Activated T-helper 9 cell treated with anti-CD3 and anti-CD28 coated beads, Interleukin-2, amount 50 U/mL, for 16 hours (primary cell): ENCODE data around the gene SLC4A2.

Experiments used
- DNase-seq: peaks from one replicate; pipeline ENCODE4 v3.0.0-alpha.2; 2020; ENCODE audit warnings: low read depth

The SLC4A2 gene

GRCh38 chr7:151062399-151063211 lies 3.2 kb downstream of the SLC4A2 start:
- DNase-seq, result no peak

DNA sequence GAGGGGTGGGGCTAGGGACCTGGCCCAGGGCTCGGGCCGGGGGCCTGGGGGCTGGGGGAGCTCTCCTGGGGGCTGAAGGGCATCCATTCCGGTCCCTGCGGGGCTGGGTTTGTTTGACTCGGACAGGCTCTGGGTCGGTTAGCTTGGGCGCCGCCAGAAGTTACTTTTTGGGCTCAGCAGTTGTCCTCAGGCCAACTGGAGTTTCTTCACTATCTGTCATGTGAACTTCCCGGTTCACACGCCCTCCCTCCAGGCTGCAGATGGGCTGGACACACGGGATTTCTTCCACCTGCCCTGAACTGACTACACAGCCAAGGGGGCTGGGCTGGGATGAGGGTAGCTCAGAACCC lies 3.8 kb downstream of the SLC4A2 start:
- DNase-seq, result no peak

DNA sequence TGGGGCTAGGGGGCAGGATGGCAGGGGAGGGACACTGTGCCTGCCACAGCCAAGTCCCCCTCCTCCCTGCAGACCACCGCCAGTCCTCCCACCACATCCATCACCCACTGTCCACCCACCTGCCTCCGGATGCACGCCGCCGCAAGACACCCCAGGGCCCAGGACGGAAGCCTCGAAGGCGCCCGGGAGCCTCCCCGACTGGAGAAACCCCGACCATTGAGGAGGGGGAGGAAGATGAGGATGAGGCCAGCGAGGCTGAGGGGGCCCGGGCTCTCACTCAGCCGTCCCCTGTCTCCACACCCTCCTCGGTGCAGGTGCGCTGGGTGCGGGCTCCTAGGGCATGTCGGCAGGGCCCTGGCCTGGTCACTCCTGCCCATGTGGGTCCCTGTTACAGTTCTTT lies 5.1 kb downstream of the SLC4A2 start:
- DNase-seq, result no peak

GRCh38 chr7:151064993-151065392 lies 5.6 kb downstream of the SLC4A2 start:
- no peak for DNase-seq

- no peak for DNase-seq
These were observed 6.1 kb downstream of the SLC4A2 start for GRCh38 chr7:151065516-151065915.

DNA sequence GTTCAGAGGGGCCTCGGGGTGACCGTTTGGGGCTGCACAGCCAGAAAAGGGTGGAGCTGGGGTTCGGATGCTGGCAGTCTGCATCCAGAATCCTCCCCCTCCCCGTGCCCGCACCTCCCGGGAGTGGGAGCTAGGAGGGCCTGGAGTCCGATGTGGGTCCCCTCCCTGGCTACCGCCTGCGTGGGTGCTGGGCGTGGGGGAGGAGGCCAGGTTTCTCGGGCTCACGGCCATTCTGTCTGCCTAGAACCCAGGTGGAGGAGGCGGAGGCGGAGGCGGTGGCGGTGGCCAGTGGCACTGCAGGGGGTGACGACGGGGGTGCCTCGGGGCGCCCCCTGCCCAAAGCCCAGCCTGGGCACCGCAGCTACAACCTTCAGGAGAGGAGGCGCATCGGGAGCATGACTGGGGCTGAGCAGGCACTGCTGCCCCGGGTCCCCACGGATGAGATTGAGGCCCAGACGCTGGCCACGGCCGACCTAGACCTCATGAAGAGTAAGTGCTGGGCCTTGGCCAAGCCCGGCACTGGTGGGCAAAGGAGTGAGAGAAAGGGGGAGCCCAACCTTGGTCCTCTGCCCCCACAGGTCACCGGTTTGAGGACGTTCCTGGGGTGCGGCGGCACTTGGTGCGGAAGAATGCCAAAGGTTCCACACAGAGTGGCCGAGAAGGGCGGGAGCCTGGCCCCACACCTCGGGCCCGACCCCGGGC lies 7.0 kb downstream of the SLC4A2 start:
- no peak for DNase-seq

GRCh38 chr7:151068069-151068773 lies 8.8 kb downstream of the SLC4A2 start:
- no peak for DNase-seq

DNA sequence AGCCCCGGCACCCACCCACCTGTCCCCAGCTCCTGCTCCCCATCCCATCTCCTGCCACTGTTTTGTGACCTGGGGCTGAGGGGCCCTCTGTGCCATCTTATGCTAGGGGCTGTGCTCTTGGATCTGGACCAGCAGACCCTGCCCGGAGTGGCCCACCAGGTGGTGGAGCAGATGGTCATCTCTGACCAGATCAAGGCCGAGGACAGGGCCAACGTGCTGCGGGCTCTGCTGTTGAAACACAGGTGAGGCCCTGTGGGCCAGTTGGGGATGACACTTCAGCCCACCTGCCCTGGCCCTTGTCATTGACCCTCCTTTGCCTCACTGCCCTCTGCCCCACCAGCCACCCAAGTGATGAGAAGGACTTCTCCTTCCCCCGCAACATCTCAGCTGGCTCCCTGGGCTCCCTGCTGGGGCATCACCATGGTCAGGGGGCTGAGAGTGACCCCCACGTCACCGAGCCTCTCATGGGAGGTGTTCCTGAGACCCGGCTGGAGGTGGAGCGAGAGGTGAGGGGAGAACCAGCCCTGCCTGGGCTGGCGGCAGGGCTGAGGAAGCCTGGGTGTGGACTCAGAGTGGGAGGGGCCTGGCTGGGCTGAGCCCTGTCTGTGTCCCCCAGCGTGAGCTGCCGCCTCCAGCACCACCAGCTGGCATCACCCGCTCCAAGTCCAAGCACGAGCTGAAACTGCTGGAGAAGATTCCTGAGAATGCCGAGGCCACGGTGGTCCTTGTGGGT lies 10.6 kb downstream of the SLC4A2 start:
- no peak for DNase-seq

DNA sequence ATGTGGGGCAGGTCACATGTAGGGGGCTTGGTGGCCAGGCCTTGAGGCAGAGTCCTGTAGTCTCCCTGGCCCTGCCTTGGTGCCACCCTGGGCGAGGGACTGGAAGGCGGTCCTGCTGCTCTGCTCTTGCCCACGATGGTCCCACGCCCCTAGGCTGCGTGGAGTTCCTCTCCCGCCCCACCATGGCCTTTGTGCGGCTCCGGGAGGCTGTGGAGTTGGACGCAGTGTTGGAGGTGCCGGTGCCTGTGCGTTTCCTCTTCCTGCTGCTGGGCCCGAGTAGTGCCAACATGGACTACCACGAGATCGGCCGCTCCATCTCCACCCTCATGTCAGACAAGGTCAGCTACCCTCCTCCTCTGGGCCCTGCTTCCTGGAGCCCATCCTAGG lies 11.2 kb downstream of the SLC4A2 start:
- no peak for DNase-seq

DNA sequence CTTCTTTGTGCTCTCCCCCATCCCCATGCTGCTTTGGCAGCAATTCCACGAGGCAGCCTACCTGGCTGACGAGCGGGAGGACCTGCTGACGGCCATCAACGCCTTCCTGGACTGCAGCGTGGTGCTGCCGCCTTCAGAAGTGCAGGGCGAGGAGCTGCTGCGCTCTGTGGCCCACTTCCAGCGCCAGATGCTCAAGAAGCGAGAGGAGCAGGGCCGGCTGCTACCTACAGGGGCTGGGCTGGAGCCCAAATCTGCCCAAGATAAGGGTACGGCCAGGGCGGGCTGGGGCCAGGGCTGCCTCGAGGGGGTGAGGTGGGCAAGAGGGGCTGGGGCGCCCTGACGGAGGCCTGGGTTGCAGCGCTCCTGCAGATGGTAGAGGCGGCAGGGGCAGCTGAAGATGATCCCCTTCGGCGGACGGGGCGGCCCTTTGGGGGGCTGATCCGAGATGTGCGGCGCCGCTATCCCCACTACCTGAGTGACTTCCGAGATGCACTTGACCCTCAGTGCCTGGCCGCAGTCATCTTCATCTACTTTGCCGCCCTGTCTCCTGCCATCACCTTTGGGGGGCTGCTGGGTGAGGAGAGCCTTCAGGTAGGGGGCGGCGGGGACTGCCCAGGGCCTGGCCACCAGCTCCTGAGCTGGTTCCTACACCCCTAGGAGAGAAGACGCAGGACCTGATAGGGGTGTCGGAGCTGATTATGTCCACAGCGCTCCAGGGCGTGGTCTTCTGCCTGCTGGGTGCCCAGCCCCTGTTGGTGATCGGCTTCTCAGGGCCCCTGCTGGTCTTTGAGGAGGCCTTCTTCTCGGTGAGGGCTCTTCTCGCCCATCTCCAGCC lies 11.9 kb downstream of the SLC4A2 start:
- no peak for DNase-seq

GRCh38 chr7:151073990-151074389 lies 14.6 kb downstream of the SLC4A2 start:
- DNase-seq, result no peak

DNA sequence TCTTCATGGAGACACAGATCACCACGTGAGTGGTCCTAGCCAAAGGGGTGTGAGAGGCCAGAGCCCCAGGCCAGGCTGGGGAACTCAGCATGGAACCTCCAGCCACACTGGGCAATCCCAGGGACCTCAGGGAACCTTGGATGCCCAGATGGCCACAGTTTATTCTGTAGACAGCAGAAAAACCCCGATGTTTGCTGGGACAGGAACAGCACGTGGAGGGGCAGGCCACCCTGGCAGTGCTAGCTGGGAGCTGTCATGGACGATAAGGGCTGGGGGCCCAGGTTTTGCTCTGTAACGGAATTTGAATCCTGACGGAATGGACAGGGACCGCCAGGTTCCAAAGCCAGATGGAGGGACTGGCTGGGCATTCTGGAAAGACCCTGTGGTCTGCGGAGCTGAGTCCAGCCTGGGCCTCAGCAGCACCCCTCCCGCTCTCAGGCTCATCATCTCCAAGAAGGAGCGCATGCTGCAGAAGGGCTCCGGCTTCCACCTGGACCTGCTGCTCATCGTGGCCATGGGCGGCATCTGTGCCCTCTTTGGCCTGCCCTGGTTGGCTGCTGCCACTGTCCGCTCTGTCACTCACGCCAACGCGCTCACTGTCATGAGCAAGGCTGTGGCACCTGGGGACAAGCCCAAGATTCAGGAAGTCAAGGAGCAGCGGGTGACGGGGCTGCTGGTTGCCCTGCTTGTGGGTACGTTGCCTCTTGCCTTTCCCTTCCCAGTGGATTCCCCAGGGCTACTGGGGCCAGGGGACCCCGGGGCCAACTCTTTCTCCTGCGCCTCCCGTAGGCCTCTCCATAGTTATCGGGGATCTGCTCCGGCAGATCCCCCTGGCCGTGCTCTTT lies 15.7 kb downstream of the SLC4A2 start:
- DNase-seq, result no peak

- DNase-seq, result no peak
These were observed 16.2 kb downstream of the SLC4A2 start for GRCh38 chr7:151075662-151075971.

GRCh38 chr7:151075978-151076426 lies 16.6 kb downstream of the SLC4A2 start:
- no peak for DNase-seq

DNA sequence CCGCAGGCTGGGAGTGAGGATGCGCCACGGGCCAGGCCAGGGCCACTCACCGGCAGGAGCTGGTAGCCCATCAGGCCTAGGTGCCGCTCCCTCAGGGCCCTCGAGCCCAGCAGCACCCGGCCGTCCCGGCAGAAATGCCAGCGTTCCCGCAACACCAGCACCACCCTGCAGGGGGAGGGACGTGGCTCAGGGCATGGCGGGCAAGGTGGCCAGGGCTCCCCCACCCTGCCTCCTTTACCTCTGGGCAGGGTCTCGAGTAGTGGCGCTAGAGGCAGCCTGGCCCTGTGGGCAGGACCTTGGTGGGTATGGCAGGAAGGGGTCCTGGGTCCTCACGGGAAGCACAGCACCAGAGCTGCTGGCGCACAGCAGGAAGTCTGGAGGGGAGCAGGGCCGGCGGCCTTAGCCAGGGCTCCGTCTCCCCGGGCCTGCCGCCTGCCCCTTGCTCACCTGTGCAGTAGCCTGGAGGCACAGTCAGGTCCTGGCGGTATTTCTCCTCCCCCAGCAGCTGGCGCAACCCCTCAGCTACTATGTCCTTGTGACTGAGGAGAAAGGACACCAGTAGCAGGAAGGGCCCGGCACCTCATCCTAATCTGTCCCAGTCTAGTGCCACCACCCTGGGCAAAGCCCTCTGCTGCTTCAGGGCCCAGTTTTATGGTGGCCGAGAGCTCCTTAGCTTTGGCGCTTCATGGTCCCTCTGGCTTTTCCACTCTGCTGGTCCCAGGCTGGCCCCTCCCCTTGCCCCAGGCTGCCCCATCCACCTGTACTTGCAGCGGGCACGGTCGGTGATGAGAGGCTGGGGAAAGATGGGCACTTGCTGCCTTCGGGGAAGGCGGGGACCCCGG lies 17.7 kb downstream of the SLC4A2 start:
- no peak for DNase-seq

GRCh38 chr7:151077705-151078232 lies 18.4 kb downstream of the SLC4A2 start:
- no peak for DNase-seq

- DNase-seq, result no peak
These were observed 19.0 kb downstream of the SLC4A2 start for GRCh38 chr7:151078233-151079040.

GRCh38 chr7:151079199-151079910 lies 20.0 kb downstream of the SLC4A2 start:
- no peak for DNase-seq
